ELF-1 (cell line): ENCODE data around the gene MICAL3.

Experiments used
- DNase-seq: peaks from one replicate; pipeline ENCODE4 v3.0.0-alpha.2; 2016; ENCODE audit warnings: low read depth, low spot score

MICAL3 gene

GRCh38 chr22:17872471-17872870 lies 151.9 kb downstream of the MICAL3 start:
- no peak for DNase-seq

- no peak for DNase-seq
These were observed 152.5 kb downstream of the MICAL3 start for GRCh38 chr22:17871726-17872458.

GRCh38 chr22:17870407-17870806 lies 154.0 kb downstream of the MICAL3 start:
- no peak for DNase-seq

GRCh38 chr22:17869285-17870096 lies 154.9 kb downstream of the MICAL3 start:
- no peak for DNase-seq

DNA sequence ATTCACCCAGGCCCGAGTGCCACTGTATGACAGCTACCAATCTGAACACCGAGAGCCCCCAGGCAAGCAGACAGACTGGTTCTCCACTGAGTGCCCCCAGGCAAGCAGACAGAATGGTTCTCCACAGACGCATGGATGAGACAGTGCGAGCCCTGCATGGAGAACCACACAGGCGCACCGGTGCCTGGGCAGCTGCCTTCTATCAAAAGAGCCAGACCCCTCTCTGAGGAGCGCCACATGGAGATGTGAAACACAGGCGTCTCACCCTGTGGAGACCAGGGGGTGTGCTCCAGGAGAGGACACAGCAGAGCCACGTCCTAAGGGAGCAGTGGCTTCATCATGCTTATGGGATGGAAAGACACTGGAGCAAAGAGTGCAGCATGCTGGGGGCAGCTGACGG lies 155.6 kb downstream of the MICAL3 start:
- DNase-seq, result no peak

DNA sequence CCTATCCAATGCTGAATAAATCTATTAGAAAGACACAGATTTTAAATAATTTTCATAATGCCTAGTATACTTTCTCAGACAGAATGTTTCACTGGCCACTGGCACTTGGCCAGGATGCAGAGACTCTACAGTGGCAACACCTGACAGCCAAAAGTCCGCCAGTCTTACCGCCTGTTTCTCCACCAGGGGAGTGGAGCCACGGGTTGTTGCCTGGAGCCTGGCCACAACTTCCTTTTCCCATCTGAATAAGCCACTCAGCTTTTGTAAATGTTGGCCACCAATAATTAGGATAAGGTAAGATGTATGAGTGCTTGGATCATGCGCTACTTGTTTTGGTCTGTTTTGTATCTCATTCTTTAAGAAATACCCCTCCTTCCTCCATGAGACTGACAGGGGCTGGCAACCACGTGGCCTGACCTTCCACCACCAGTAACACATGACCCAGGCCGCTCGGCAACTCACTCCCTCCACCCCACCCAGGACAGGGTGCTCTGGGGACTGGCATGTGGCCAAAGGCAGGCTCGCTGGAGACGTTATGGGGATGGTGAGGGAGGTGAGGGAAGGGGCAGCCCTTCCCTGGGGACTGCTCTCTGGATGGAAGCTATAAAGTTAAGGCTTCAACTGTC lies 157.1 kb downstream of the MICAL3 start:
- no peak for DNase-seq

DNA sequence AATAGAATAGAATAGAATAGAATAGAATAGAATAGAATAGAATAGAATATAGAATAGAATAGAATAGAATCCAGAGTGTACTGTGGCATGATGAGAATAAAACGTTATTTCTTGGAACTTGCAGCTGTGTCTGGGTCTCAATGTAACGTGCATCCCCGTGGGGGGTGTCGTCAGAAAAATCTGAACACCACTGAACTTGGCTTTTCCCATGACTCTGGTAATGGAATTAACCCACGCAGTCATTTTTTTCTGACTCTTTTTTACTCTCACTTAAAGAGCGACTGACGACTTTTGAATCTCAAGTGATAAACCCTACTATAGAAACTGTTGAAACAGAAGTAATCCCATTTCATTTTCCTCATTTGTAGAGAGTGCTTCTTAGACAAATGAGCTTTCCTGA lies 157.7 kb downstream of the MICAL3 start:
- DNase-seq, result no peak

GRCh38 chr22:17866127-17866526 lies 158.2 kb downstream of the MICAL3 start:
- no peak for DNase-seq

DNA sequence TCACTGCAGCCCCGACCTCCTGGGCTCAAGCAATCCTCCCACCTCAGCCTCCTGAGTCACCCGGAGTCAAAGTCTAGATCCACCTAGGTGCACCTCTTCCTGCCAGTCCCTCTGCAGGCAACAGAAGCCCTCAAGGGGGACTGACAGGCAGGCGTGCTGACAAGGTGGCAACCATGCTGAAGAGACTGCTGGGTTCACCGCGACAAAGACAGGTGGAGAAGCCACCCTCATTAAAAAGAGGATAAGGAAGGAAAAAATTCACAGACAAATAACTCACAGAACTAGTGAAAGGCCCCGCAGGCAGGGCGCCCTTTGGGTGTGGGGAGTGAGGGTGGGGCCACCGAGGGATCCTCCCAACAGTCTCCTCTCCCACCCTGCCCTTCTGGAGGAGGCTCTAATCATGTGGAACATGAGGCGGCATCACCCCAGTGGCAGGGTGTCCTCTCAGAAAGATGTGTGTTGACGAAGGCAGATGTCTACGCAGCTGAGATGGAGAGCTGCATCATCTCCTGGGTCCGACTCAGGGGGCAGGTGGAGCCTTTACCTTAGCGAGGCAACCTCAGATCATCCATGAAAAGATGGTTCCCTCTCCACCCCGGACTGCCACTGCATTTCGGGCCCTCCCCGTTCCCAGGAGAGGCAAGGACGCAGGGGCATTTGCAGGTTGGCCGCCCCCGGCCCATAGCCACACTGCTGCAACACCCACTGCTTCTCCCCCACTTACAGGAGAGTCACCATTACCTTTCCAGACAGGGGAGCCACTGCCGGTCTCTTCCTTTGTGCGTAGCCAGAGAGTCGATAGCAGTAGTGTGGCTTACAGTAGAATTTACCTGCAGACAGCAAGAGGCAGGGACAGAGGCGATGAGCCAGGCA lies 158.9 kb downstream of the MICAL3 start:
- no peak for DNase-seq

- no peak for DNase-seq
These were observed 159.8 kb downstream of the MICAL3 start for GRCh38 chr22:17864398-17865182.

DNA sequence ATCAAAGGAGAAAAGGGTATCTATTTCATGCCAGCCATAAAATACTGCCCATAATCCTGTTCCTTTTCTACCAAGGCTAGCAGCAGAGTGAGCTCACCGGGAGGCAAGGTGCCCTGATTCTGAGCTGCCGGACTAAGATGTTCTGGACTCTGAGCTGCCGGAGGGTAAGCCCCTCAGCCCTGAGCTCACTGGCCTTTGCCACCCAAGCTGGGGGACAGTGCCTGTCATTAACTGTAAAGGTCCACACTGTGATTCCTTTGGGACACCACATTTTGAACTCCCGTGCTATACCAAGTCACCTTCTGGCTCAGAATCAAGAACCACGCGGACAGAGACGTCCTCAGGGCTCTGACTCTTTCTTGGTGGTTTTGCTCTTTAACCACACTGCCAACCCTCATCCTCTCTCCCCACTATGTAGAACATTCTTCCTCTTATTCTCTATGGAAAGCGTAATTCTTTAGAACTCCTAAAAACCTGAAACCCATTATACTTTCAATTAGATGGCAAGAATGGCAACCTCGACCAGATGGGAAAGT lies 161.6 kb downstream of the MICAL3 start:
- DNase-seq, result no peak

- no peak for DNase-seq
These were observed 162.5 kb downstream of the MICAL3 start for GRCh38 chr22:17861909-17862308.

- no peak for DNase-seq
These were observed 164.0 kb downstream of the MICAL3 start for GRCh38 chr22:17860220-17860965.

DNA sequence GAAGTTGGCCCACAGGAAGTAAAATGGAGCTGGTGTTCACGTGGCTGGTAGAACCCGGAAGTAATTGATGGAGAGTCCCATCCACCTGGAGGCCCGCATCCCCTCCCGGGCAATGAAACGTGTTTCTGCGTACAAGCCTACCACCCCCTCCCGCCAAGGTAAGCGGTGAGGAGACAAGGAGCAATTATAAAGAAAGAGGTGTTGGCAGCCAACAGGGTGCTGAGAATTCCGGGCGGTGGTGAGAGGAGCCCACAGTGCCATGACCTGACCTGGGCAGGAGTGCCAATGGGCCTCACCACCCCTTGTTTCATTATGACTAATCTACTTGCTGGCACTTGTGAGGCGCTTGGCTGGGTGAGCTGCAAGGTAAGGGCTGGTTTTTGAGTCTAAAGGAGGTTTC lies 166.3 kb downstream of the MICAL3 start:
- no peak for DNase-seq

- DNase-seq, result no peak
These were observed 168.6 kb downstream of the MICAL3 start for GRCh38 chr22:17855572-17856290.

- no peak for DNase-seq
These were observed 171.3 kb downstream of the MICAL3 start for GRCh38 chr22:17853073-17853472.

DNA sequence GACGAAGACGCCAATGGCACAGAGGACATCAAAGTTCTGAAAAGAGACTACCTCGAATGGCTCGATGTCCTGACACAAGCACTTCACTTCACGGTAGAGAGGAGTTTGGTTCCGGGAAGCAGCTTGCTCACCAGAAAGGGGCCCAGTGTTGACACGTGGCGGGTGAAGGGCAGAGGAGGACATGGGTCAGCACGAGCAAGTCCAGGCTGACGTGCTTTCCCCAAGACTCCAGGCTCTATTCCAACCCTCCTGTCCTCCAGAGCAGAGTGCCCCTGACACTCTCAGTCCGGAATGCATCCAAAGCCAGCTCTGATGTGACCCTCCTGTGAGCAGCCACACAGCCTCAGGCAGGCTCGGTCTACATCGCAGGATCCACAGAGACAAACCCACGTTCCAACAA lies 172.6 kb downstream of the MICAL3 start:
- DNase-seq, result peak; percentile 34

DNA sequence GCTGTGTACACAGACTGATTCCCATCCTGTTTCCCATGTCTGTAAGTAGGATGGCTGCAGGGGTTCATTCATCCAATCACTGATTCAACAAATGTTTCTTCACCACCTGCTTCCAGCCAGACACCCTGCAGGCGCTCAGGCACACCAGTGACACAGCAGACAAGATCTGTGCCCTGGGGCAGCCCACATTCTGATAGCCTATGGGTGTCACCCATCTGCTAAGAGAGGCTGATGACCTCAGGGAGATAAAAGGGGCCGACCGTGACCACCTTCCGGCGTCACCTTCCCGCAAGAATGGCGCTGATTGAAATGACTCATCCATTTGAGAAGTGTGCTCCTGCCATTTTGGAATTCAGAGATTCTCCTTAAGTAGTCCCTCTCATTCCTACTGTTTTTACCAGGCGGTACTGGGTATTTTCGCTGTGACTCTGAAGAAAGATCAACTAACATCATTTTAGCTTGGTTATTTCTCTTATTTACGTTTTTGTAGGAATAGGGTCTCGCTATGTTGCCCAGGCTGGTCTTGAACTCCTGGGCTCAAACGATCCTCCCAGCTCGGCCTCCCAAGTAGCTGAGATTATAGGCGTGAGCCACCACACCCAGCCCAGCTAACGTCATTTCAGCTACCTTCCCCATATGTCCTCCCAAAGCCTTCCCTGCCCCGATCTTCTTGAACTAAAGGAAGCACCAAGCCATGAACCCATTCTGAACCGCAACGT lies 176.8 kb downstream of the MICAL3 start:
- peak; percentile 95 for DNase-seq
